HepG2 (cell line): ENCODE results near the gene PKLR. TPM values are rescaled to one million over a fixed set of nuclear protein-coding genes. Genes with fewer than 3 reads are reported as not detected.

ENCODE experiments used
- AKAP8 ChIP-seq: sonication (generic); formaldehyde crosslinking; IDR thresholded peaks from 2 replicates; pipeline ENCODE4 v1.5.1; 2020; ENCODE audit warnings: mild to moderate bottlenecking, missing genetic modification reagents
- CCAR2 ChIP-seq: fragments of 200-400 bp; formaldehyde crosslinking; optimal IDR thresholded peaks from 2 replicates; pipeline ENCODE3; 2018; ENCODE audit warnings: low read depth, mild to moderate bottlenecking, low read length, moderate library complexity
- ETV6 ChIP-seq: sonication (generic); formaldehyde crosslinking; conservative IDR thresholded peaks from 2 replicates; pipeline ENCODE4 v1.4.0; 2020; ENCODE audit warnings: missing genetic modification reagents
- FOXP4 ChIP-seq: sonication (generic); formaldehyde crosslinking; IDR thresholded peaks from 2 replicates; pipeline ENCODE4 v1.4.0; 2020; ENCODE audit warnings: missing genetic modification reagents
- GTF3A ChIP-seq: sonication (generic); formaldehyde crosslinking; conservative IDR thresholded peaks from 2 replicates; pipeline ENCODE4 v1.4.0; 2020; ENCODE audit warnings: mild to moderate bottlenecking, missing genetic modification reagents
- KDM4B ChIP-seq: sonication (generic); formaldehyde crosslinking; IDR thresholded peaks from 2 replicates; pipeline ENCODE4 v1.4.0; 2020; ENCODE audit warnings: missing genetic modification reagents
- MAZ ChIP-seq, 2 experiments: sonication (generic) in 1 of 2; formaldehyde crosslinking in 1 of 2; IDR thresholded peaks; 2 replicates each; pipeline versions ENCODE4 v1.5.0 to v1.6.1; 2012 to 2020; ENCODE audit warnings: low read depth in 2 of 2, mild to moderate bottlenecking in 2 of 2, borderline replicate concordance in 1 of 2, improper control_type of control experiment in 1 of 2, low read length in 1 of 2, missing genetic modification reagents in 1 of 2, moderate library complexity in 1 of 2
- RARG ChIP-seq: sonication (generic); formaldehyde crosslinking; IDR thresholded peaks from 2 replicates; pipeline ENCODE4 v1.4.0; 2020; ENCODE audit warnings: low read depth, mild to moderate bottlenecking, missing genetic modification reagents
- SATB2 ChIP-seq: sonication (generic); formaldehyde crosslinking; IDR thresholded peaks from 2 replicates; pipeline ENCODE4 v1.5.0; 2020; ENCODE audit warnings: missing genetic modification reagents
- ZFP62 ChIP-seq: sonication (generic); formaldehyde crosslinking; IDR thresholded peaks from 2 replicates; pipeline ENCODE4 v1.4.0; 2020; ENCODE audit warnings: missing genetic modification reagents
- ZNF232 ChIP-seq: sonication (generic); formaldehyde crosslinking; IDR thresholded peaks from 2 replicates; pipeline ENCODE4 v1.4.0; 2020; ENCODE audit warnings: missing genetic modification reagents, borderline replicate concordance
- ZNF331 ChIP-seq: sonication (generic); formaldehyde crosslinking; IDR thresholded peaks from 2 replicates; pipeline ENCODE4 v1.4.0; 2020; ENCODE audit warnings: missing genetic modification reagents
- ZNF333 ChIP-seq: sonication (generic); formaldehyde crosslinking; IDR thresholded peaks from 2 replicates; pipeline ENCODE4 v1.4.0; 2020; ENCODE audit warnings: mild to moderate bottlenecking, missing genetic modification reagents, borderline replicate concordance
- ZNF557 ChIP-seq: sonication (generic); formaldehyde crosslinking; IDR thresholded peaks from 2 replicates; pipeline ENCODE4 v1.4.0; 2020; ENCODE audit warnings: missing genetic modification reagents
- ZNF644 ChIP-seq: IDR thresholded peaks from 2 replicates; pipeline ENCODE4 v1.6.1; 2016; ENCODE audit warnings: low read depth
- ZNF672 ChIP-seq: sonication (generic); formaldehyde crosslinking; IDR thresholded peaks from 2 replicates; pipeline ENCODE4 v1.8.1; 2022; ENCODE audit warnings: missing genetic modification reagents
- ZNF720 ChIP-seq: sonication (generic); formaldehyde crosslinking; IDR thresholded peaks from 2 replicates; pipeline ENCODE4 v1.4.0; 2020; ENCODE audit warnings: missing genetic modification reagents
- ZNF83 ChIP-seq: sonication (generic); formaldehyde crosslinking; IDR thresholded peaks from 2 replicates; pipeline ENCODE4 v1.4.0; 2020; ENCODE audit warnings: missing genetic modification reagents, mild to moderate bottlenecking, borderline replicate concordance
- ZNF879 ChIP-seq: sonication (generic); formaldehyde crosslinking; IDR thresholded peaks from 2 replicates; pipeline ENCODE4 v1.8.1; 2023; ENCODE audit warnings: missing genetic modification reagents
- polyA plus RNA-seq, 8 experiments: library from polyadenylated mRNA; depleted of rRNA in 3 of 8; stranded (reverse) in 7 of 8; unstranded in 1 of 8; fragments of >200 nt; fragmentation: Illumina TruSeq in 4 of 8; extraction: Trizol in 4 of 8; gene quantifications; 2 replicates each; pipeline versions ENCODE4 v1.2.1 to v1.2.3, GENCODE V29; 2011 to 2016; ENCODE audit warnings: low read depth in 4 of 8, missing spikeins in 1 of 8, mixed read lengths in 1 of 8; ENCODE audit not compliant: insufficient read depth in 1 of 8
- total RNA-seq, 5 experiments: library from RNA; depleted of rRNA; stranded (reverse); fragments of >200 nt; fragmentation: Illumina TruSeq; extraction: Trizol; gene quantifications; 2 replicates each; pipeline ENCODE4 v1.2.3, GENCODE V29; 2016; ENCODE audit warnings: low read depth in 1 of 5
- TF ChIP-seq, protein P1 (sequence below): IDR thresholded peaks from 2 replicates; pipeline ENCODE4 v1.6.1; 2016; ENCODE audit warnings: missing compliant biosample characterization, missing genetic modification reagents, borderline replicate concordance
- TF ChIP-seq, protein P2 (sequence below): IDR thresholded peaks from 2 replicates; pipeline ENCODE4 v1.6.1; 2016; ENCODE audit warnings: missing compliant biosample characterization, missing genetic modification reagents, borderline replicate concordance
- TF ChIP-seq, protein P3 (sequence below): sonication (generic); formaldehyde crosslinking; IDR thresholded peaks from 2 replicates; pipeline ENCODE4 v1.4.0; 2020; ENCODE audit warnings: missing genetic modification reagents

Gene PKLR
- total and polyA plus RNA-seq, 2 of the 13 experiments (the other 11 are each of a cell fraction or from before 2014, with no cell fraction given): 10.3 to 29.3 TPM

DNA sequence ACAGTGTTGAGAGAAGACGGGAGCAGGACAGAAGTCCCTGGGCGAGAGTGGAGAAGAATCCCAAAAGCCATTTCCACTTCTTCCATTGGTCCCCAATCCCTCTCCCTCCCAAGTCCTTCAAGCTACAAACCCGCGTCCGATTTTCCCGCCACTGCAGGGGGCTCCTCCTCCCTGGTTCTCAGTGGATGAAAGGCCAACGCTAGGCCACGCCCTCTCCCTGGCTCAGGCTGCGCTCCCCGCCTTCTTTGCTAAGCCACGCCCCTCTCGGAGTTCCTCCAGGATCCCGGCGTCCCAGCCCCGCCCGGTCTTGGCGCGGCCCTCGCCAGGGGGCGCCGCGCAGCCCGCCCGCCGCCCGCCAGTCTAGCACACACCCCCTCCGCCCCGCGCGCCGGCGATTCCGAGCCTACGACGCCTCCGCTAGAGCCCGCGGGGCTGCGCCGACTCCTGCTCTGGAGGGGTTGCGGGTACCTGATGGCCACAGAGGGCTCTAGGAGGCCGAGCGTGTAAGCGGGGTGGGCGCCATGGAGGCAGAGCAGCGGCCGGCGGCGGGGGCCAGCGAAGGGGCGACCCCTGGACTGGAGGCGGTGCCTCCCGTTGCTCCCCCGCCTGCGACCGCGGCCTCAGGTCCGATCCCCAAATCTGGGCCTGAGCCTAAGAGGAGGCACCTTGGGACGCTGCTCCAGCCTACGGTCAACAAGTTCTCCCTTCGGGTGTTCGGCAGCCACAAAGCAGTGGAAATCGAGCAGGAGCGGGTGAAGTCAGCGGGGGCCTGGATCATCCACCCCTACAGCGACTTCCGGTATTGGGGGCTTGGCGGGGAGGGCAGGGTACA is 24.0 kb downstream of the PKLR start, which contains the start of gene HCN3 (continued):
- TF ChIP-seq FOXP4 (no peak), ZNF83 (no peak), ZNF720 (no peak), GTF3A (0 out of 2 replicates have a peak, but pooled peaks have one; percentile 58), CCAR2 (no peak), ZNF644 (CRISPR knock-in tag) (no peak), ETV6 (0 out of 2 replicates have a peak, but pooled peaks have one; percentile 63), AKAP8 (CRISPR knock-in tag) (no peak), ZNF879 (CRISPR knock-in tag) (no peak), KDM4B (no peak), ZFP62 (CRISPR knock-in tag) (no peak), ZNF232 (CRISPR knock-in tag) (no peak; the same call in 1 of the 2 replicates), ZNF557 (CRISPR knock-in tag) (no peak), SATB2 (CRISPR knock-in tag) (no peak), MAZ (IDR thresholded peaks at IDR 0.05; ENCODE audit: borderline replicate concordance, low read depth, low read length) (peak; percentile 88), MAZ (CRISPR knock-in tag; IDR thresholded peaks at IDR 0.05; ENCODE audit: low read depth) (peak; percentile 98), RARG (CRISPR knock-in tag) (no peak), ZNF333 (CRISPR knock-in tag) (peak; percentile 61; the same call in 1 of the 2 replicates), ZNF672 (CRISPR knock-in tag) (no peak), ZNF331 (peak; percentile 57; the same call in 1 of the 2 replicates)
- TF ChIP-seq, protein P1, sequence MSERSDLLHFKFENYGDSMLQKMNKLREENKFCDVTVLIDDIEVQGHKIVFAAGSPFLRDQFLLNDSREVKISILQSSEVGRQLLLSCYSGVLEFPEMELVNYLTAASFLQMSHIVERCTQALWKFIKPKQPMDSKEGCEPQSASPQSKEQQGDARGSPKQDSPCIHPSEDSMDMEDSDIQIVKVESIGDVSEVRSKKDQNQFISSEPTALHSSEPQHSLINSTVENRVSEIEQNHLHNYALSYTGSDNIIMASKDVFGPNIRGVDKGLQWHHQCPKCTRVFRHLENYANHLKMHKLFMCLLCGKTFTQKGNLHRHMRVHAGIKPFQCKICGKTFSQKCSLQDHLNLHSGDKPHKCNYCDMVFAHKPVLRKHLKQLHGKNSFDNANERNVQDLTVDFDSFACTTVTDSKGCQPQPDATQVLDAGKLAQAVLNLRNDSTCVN (CRISPR knock-in tag): no peak
- TF ChIP-seq, protein P2, sequence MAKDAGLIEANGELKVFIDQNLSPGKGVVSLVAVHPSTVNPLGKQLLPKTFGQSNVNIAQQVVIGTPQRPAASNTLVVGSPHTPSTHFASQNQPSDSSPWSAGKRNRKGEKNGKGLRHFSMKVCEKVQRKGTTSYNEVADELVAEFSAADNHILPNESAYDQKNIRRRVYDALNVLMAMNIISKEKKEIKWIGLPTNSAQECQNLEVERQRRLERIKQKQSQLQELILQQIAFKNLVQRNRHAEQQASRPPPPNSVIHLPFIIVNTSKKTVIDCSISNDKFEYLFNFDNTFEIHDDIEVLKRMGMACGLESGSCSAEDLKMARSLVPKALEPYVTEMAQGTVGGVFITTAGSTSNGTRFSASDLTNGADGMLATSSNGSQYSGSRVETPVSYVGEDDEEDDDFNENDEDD: peak; percentile 97
- TF ChIP-seq, protein P3, sequence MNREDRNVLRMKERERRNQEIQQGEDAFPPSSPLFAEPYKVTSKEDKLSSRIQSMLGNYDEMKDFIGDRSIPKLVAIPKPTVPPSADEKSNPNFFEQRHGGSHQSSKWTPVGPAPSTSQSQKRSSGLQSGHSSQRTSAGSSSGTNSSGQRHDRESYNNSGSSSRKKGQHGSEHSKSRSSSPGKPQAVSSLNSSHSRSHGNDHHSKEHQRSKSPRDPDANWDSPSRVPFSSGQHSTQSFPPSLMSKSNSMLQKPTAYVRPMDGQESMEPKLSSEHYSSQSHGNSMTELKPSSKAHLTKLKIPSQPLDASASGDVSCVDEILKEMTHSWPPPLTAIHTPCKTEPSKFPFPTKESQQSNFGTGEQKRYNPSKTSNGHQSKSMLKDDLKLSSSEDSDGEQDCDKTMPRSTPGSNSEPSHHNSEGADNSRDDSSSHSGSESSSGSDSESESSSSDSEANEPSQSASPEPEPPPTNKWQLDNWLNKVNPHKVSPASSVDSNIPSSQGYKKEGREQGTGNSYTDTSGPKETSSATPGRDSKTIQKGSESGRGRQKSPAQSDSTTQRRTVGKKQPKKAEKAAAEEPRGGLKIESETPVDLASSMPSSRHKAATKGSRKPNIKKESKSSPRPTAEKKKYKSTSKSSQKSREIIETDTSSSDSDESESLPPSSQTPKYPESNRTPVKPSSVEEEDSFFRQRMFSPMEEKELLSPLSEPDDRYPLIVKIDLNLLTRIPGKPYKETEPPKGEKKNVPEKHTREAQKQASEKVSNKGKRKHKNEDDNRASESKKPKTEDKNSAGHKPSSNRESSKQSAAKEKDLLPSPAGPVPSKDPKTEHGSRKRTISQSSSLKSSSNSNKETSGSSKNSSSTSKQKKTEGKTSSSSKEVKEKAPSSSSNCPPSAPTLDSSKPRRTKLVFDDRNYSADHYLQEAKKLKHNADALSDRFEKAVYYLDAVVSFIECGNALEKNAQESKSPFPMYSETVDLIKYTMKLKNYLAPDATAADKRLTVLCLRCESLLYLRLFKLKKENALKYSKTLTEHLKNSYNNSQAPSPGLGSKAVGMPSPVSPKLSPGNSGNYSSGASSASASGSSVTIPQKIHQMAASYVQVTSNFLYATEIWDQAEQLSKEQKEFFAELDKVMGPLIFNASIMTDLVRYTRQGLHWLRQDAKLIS (CRISPR knock-in tag): no peak
